ENCODE measurements around the gene OR7A17. TPM values are rescaled to one million over a fixed set of nuclear protein-coding genes. Genes with fewer than 3 reads are reported as not detected.

OR7A17 gene
- total RNA-seq, 4 donors from 2014 or later = not detected

Other genes starting within 250 kb of the OR7A17 start
- gene ADGRE3, start 211.3 kb downstream of the OR7A17 start, total RNA-seq = not detected
- gene ZNF333, start 196.1 kb downstream of the OR7A17 start, total RNA-seq = 10 to 100 TPM; 14.0 to 26.8 (median 16.6) TPM
- 10 to 100 TPM in 1 of 4 donors, 1 to 10 TPM in 3; 4.5 to 10.7 (median 7.1) TPM for gene ADGRE2, start 107.6 kb downstream of the OR7A17 start, total RNA-seq
- 1 to 10 TPM in 3 of 4 donors, under 1 TPM in 1; 0.72 to 2.9 (median 2.0) TPM for gene OR7A5, start 50.9 kb downstream of the OR7A17 start, total RNA-seq
- 1 to 10 TPM; 2.2 to 3.3 (median 2.9) TPM for gene OR7C1, start 50.9 kb downstream of the OR7A17 start, total RNA-seq
- not detected for gene OR7A10, start 37.2 kb downstream of the OR7A17 start, total RNA-seq
- gene OR7C2, start 55.4 kb upstream of the OR7A17 start, total RNA-seq = not detected
- gene SLC1A6, start 93.7 kb upstream of the OR7A17 start, total RNA-seq = 10 to 100 TPM in 3 of 4 donors, 1 to 10 TPM in 1; 3.3 to 28.0 (median 13.5) TPM
- 100 to 1,000 TPM; 245 to 346 (median 293) TPM for gene CASP14, start 163.3 kb upstream of the OR7A17 start, total RNA-seq
- gene OR1I1, start 196.1 kb upstream of the OR7A17 start, total RNA-seq = not detected
- gene SYDE1, start 221.3 kb upstream of the OR7A17 start, total RNA-seq = 10 to 100 TPM in 2 of 4 donors, 1 to 10 TPM in 2; 7.1 to 15.9 (median 9.9) TPM